ENCODE results near the gene SAMM50.
A peak's percentile ranks its signal among the peaks of the same experiment; 100 is the strongest.
"Not testable (repeated sequence)": the region's sequence is repeated elsewhere in the genome, so short reads cannot be mapped to it uniquely, and the experiment has no call there.

Gene SAMM50

DNA sequence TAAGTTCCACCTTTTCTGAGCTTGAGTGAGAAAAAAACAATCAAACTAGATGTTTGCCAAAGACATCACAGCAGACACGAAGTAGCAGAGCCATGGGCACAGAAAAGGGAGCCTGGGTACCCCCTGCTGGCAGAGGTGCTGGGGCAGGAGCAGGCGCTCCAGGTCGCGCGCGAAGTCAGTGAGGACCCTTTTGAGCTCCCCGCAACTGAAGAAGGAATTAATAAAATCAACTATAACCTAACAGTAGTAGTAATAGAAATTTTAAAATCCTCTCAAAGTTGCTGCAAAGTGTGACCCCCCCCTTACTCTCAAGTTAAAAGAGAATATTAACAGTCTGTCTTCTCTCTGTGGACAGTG lies 48.8 kb downstream of the SAMM50 start:
- DNase-seq: no peak

GRCh38 chr22:44005524-44005923 lies 50.3 kb downstream of the SAMM50 start:
- no peak for DNase-seq

- DNase-seq: no peak
Measured at GRCh38 chr22:44012162-44012561, 56.9 kb downstream of the SAMM50 start.

DNA sequence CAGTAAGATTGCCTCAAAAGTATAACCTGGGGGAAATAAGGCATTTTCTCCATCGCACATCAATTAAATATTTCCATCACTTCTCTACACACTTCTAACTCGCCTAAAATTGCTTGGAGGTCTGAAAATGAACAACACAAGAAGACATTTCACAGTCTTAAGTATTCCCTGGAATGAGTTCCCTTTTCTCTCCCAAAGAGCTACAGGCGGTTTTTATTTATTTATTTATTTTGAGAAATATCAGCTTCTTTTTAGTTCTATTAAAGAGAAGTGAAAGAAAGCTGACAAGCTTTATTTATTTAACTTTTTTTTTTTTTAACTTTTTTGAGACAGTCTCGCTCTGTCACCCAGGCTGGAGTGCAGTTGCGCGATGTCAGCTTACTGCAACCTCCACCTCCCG lies 57.3 kb downstream of the SAMM50 start:
- no peak for DNase-seq

GRCh38 chr22:44014241-44014640 lies 59.0 kb downstream of the SAMM50 start:
- no peak for DNase-seq

- DNase-seq: not testable (repeated sequence)
Measured at GRCh38 chr22:44016586-44016985, 61.3 kb downstream of the SAMM50 start.

DNA sequence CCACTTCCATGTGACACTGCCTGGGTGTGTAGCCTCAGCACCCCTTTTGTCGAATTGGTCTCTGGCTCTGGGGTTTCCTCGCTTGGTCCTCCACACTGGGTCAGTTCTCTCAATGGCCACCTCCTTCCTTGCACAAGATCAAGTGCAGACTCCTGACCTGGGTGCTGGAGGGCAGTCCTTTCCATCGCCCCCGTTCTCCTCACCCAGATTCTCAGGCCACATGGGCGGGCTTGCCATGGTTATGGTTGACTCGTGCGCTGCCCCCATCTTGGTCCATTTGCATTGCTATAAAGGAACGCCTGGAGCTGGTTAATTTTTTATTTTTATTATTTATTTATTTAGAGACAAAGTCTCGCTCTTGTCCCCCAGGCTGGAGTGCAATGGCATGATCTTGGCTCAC lies 63.4 kb downstream of the SAMM50 start:
- DNase-seq: no peak

DNA sequence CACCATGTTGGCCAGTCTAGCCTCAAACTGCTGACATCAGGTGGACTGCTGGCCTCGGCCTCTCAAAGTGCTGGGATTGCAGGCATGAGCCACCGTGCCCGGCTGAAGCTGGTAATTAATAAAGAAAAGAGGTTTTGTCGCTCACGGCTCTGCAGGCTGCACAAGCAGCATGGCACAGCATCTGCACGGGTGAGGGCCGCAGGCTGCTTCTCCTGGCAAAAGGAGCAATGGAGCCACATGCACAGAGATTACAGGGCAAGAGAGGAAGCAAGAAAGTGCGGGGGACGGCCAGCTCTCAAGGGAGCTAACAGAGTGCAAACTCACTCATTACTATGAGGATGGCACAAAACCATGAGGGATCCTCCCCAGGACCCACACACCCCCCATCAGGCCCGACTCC lies 64.2 kb downstream of the SAMM50 start:
- no peak for DNase-seq

- no peak for DNase-seq
Measured at GRCh38 chr22:44019846-44020245, 64.6 kb downstream of the SAMM50 start.

GRCh38 chr22:44020981-44021380 lies 65.7 kb downstream of the SAMM50 start:
- no peak for DNase-seq

DNA sequence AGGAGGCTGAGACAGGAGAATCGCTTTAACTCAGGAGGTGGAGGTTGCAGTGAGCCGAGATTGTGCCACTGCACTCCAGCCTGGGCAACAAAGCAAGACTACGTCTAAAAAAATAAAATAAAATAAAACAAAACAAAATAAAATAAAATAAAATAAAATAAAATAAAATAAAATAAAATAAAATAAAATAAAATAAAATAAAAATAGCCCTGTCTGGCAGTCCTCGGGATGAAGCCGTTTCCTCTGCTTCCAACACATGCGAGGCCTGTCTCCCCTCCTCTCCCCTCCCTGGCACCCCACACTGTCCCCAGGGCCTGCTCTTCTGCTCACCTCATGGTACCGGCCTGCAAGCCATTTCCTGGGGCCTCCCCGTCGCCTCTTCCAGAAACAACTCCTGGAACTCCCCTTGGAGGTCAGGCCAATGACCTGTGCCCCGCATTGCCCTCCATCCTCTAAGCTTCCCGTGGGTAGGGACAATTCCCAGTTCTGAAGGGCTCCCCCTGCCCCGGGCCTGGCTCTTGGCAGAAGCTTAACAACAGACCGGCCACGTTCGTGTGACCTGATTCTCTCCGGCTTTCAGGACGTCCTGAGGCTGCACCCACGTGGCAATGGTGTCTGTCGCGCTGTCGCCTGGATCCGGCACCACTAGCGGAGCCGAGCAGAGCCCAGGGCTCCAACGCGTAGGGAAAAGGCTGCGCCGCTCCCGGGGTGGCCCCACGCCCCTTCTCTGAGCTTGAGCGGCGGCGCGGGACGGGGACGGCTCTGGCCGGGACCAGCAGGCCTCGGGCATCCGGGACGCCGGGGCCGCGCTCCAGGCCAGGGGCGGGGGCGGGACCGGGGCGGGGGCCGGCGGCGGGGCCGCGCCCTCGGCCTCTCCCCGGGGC lies 68.4 kb downstream of the SAMM50 start:
- DNase-seq: peak; percentile 71

- peak; percentile 46 for DNase-seq
Measured at GRCh38 chr22:44024288-44024921, 69.2 kb downstream of the SAMM50 start, which contains the start of gene PARVB. Gene PARVB, plus strand, starts transcription at chr22:44024302. Its CDS starts 38 bp downstream, at chr22:44024340.

- no peak for DNase-seq
Measured at GRCh38 chr22:44025171-44026065, 70.2 kb downstream of the SAMM50 start.

DNA sequence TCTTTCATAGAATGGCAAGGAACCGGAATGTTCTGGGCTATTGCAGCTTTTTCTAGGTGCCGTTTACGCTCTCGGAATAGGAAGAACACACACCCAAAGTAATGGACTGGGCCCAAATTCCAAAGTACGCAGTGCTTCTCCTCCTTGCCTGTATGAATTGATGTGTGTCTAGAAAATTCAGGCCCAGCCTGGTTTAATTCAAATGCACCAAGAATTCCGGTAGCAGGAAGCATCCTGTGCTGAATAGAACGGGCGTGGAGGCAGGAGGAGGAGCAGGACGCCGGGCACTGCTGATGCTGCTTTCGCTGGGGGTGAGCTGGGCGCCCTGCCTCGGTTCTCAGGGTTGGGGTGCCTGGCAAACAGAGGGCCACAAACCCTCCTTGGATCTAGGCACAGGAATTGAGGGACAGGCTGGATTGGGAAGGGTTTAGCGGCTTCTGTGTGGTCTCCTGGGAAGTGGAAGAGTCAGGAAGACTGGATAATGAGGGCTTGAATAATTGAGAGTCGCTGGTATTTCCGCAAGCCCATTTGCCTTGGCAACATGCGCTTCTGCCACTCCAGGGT lies 70.9 kb downstream of the SAMM50 start:
- no peak for DNase-seq

- peak; percentile 85 for DNase-seq
Measured at GRCh38 chr22:44026630-44027511, 71.6 kb downstream of the SAMM50 start.

- DNase-seq: no peak
Measured at GRCh38 chr22:44028091-44028490, 72.8 kb downstream of the SAMM50 start.

- DNase-seq: no peak
Measured at GRCh38 chr22:44029069-44029468, 73.8 kb downstream of the SAMM50 start.

DNA sequence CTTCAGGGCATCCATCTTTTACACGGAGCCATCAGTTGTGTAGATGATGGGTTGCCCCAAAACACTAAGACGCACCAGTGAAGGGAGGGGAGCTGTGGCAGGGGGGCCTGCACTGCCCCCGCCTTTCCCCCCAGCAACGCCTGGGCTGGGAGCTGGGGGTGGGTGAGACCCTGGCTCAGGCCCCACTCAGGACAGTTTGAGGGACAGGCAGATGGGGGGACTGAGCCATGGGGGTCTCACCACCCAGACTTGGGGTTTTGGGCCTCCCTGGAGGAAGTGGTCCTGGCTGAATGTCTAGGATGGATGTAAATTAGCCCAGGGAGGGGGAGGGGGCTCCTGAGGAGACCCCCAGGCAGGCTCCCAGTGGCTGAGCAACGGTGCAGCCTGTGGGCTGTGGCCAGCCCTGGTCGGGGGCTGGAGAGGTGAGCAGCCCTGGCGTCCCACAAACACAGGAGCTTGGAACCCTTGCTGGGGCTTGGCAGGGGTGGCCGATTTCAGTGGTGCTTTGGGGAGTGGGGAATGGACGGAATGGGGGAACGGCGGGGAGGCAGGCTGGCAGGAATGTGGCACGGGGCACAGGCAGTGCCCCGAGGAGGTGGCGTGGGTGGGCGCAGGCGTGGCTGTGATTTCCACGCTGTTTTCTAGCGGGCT lies 74.9 kb downstream of the SAMM50 start:
- no peak for DNase-seq

GRCh38 chr22:44030702-44031082 lies 75.5 kb downstream of the SAMM50 start:
- DNase-seq: no peak

DNA sequence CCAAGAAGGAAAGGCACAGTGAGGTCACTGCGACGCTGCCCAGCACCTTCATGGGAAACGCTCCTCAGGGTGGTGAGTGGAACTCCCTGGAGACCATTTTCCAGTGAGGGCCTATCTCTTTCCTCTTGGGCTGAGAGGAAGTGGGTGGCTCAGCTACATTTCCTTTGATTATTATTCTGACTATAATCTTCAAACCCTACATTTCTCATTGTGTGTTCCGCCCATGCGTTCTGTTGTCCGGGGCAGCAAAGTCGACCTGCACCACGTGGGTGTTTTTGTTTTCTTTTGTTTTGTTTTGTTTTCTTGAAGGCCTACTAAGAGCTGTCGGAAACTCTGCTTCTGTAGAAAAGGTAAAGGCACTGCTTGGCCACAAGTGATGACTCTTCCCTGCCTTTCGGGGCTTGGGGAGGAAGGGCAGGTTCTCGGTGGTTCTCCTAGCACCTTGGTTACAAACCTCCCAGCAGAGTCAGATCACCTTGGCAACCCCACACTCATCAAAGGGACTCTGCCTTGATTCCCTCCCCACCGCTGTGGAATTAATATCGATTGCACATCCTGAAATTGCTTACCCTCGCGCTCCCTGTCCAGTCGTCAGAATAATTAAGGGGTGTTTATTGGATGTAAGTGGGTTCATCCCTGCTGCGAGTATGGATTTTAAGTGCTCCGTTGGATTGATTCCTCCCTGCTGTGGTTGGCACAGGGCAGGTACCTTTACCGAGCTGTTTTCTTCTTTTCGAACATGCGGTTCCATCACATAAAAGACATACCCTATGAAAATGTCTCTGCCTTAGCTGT lies 76.1 kb downstream of the SAMM50 start:
- DNase-seq: peak; percentile 34

Data from activated CD4-positive, alpha-beta T cell treated with anti-CD3 and anti-CD28 coated beads, Interleukin-10, Interleukin-2, amounts not matched to agents 100 ng/mL and 50 ng/mL, durations not matched to agents 16 hours and 8 hours (primary cell).